ENCODE data around the gene MYNN.

DNA sequence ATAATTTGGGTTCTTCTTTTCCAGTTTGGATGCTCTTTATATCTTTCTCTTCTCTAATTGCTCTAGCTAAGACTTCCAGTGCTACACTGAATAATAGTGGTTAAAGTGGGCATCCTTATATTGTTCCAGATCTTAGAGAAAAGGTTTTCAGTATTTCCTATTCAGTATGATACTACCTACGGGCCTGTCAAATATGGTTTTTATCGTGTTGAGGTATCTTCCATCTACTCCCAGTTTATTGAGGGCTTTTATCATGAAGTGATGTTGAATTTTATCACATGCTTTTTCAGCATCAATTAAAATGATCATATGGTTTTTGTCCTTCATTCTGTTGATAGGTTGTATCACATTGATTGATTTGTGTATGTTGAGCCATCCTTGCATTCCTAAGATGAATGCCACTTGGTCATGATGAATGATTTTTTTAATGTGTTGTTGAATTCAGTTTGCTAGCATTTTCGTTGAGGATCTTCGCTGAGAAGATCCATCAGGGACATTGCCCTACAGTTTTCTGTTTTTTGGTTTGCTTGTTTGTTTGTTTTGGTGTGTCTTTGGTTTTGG, 42.5 kb downstream of the MYNN start:
- TF ChIP-seq, protein P1, sequence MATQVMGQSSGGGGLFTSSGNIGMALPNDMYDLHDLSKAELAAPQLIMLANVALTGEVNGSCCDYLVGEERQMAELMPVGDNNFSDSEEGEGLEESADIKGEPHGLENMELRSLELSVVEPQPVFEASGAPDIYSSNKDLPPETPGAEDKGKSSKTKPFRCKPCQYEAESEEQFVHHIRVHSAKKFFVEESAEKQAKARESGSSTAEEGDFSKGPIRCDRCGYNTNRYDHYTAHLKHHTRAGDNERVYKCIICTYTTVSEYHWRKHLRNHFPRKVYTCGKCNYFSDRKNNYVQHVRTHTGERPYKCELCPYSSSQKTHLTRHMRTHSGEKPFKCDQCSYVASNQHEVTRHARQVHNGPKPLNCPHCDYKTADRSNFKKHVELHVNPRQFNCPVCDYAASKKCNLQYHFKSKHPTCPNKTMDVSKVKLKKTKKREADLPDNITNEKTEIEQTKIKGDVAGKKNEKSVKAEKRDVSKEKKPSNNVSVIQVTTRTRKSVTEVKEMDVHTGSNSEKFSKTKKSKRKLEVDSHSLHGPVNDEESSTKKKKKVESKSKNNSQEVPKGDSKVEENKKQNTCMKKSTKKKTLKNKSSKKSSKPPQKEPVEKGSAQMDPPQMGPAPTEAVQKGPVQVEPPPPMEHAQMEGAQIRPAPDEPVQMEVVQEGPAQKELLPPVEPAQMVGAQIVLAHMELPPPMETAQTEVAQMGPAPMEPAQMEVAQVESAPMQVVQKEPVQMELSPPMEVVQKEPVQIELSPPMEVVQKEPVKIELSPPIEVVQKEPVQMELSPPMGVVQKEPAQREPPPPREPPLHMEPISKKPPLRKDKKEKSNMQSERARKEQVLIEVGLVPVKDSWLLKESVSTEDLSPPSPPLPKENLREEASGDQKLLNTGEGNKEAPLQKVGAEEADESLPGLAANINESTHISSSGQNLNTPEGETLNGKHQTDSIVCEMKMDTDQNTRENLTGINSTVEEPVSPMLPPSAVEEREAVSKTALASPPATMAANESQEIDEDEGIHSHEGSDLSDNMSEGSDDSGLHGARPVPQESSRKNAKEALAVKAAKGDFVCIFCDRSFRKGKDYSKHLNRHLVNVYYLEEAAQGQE (IDR thresholded peaks at IDR 0.05; ENCODE audit: low read depth) = no peak
- TF ChIP-seq, protein P2, sequence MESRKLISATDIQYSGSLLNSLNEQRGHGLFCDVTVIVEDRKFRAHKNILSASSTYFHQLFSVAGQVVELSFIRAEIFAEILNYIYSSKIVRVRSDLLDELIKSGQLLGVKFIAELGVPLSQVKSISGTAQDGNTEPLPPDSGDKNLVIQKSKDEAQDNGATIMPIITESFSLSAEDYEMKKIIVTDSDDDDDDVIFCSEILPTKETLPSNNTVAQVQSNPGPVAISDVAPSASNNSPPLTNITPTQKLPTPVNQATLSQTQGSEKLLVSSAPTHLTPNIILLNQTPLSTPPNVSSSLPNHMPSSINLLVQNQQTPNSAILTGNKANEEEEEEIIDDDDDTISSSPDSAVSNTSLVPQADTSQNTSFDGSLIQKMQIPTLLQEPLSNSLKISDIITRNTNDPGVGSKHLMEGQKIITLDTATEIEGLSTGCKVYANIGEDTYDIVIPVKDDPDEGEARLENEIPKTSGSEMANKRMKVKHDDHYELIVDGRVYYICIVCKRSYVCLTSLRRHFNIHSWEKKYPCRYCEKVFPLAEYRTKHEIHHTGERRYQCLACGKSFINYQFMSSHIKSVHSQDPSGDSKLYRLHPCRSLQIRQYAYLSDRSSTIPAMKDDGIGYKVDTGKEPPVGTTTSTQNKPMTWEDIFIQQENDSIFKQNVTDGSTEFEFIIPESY (IDR thresholded peaks at IDR 0.05; ENCODE audit: extremely low read depth, insufficient replicate concordance, low read length) = no peak
- no peak for TF ChIP-seq RAD21 (IDR thresholded peaks at IDR 0.05; ENCODE audit: low read depth)
- TF ChIP-seq, protein P3, sequence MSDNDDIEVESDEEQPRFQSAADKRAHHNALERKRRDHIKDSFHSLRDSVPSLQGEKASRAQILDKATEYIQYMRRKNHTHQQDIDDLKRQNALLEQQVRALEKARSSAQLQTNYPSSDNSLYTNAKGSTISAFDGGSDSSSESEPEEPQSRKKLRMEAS (IDR thresholded peaks at IDR 0.05) = no peak
- TF ChIP-seq, protein P4, sequence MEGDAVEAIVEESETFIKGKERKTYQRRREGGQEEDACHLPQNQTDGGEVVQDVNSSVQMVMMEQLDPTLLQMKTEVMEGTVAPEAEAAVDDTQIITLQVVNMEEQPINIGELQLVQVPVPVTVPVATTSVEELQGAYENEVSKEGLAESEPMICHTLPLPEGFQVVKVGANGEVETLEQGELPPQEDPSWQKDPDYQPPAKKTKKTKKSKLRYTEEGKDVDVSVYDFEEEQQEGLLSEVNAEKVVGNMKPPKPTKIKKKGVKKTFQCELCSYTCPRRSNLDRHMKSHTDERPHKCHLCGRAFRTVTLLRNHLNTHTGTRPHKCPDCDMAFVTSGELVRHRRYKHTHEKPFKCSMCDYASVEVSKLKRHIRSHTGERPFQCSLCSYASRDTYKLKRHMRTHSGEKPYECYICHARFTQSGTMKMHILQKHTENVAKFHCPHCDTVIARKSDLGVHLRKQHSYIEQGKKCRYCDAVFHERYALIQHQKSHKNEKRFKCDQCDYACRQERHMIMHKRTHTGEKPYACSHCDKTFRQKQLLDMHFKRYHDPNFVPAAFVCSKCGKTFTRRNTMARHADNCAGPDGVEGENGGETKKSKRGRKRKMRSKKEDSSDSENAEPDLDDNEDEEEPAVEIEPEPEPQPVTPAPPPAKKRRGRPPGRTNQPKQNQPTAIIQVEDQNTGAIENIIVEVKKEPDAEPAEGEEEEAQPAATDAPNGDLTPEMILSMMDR (IDR thresholded peaks at IDR 0.05 in 2 of 3, conservative IDR thresholded peaks at IDR 0.05 in 1 of 3; ENCODE audit: borderline replicate concordance in 1 of 3, insufficient read depth in 1 of 3, low read depth in 2 of 3, low read length in 2 of 3) = no peak
